K562 (cell line): ENCODE measurements around the gene PCDHGB1.

Experiments
- CEBPB ChIP-seq: fragments of 450-650 bp; IDR thresholded peaks from 2 replicates; pipeline ENCODE4 v1.6.1; 2016; ENCODE audit warnings: missing genetic modification characterization, missing compliant biosample characterization
- CREB1 ChIP-seq, 2 experiments: sonication (generic) in 1 of 2; formaldehyde crosslinking in 1 of 2; IDR thresholded peaks; 2 replicates each; pipeline versions ENCODE4 v1.6.1 to v1.8.0; 2012 to 2022; ENCODE audit warnings: inconsistent platforms in 1 of 2, mild to moderate bottlenecking in 1 of 2, missing genetic modification reagents in 1 of 2, moderate library complexity in 1 of 2
- FOXP4 ChIP-seq: sonication (generic); formaldehyde crosslinking; IDR thresholded peaks from 2 replicates; pipeline ENCODE4 v1.8.0; 2022; ENCODE audit warnings: mild to moderate bottlenecking, missing genetic modification reagents, borderline replicate concordance
- NFE2L1 ChIP-seq: fragments of 450-650 bp; IDR thresholded peaks from 2 replicates; pipeline ENCODE4 v1.6.1; 2016; ENCODE audit warnings: missing genetic modification characterization, low read depth, mild to moderate bottlenecking, missing compliant biosample characterization, moderate library complexity, borderline replicate concordance
- REST ChIP-seq, 2 experiments: fragments of 450-650 bp; formaldehyde crosslinking in 1 of 2; IDR thresholded peaks; 2 replicates each; pipeline versions ENCODE4 v1.4.0 to v1.6.1; 2014 to 2020; ENCODE audit warnings: mild to moderate bottlenecking in 2 of 2, borderline replicate concordance in 1 of 2, low read depth in 1 of 2
- ZKSCAN8 ChIP-seq: fragments of 200-800 bp; sonication (Bioruptor generic); IDR thresholded peaks from 2 replicates; pipeline ENCODE4 v1.6.1; 2016; ENCODE audit warnings: missing genetic modification characterization, missing compliant biosample characterization
- ZNF175 ChIP-seq: fragments of 200-800 bp; sonication (Bioruptor generic); IDR thresholded peaks from 2 replicates; pipeline ENCODE4 v1.6.1; 2016; ENCODE audit warnings: low read depth, mild to moderate bottlenecking, missing genetic modification characterization, missing compliant biosample characterization
- ZNF76 ChIP-seq: fragments of 250-450 bp; sonication (Bioruptor Pico); IDR thresholded peaks from 2 replicates; pipeline ENCODE4 v1.4.0; 2020; ENCODE audit warnings: mild to moderate bottlenecking, moderate library complexity, borderline replicate concordance

- TF ChIP-seq FOXP4 (no peak), NFE2L1 (tag) (no peak), CREB1 (IDR thresholded peaks at IDR 0.05) (no peak), CREB1 (CRISPR knock-in tag; IDR thresholded peaks at IDR 0.05) (no peak), CEBPB (no peak), ZNF175 (CRISPR knock-in tag) (no peak), REST (IDR thresholded peaks at IDR 0.05; ENCODE audit: borderline replicate concordance) (no peak), REST (CRISPR knock-in tag; IDR thresholded peaks at IDR 0.05; ENCODE audit: low read depth) (no peak), ZKSCAN8 (no peak), ZNF76 (CRISPR knock-in tag) (no peak)
Measured at GRCh38 chr5:141303756-141304155, 46.1 kb upstream of the PCDHGB1 start, which contains the start of gene SLC25A2.
